Stimulated activated CD4-positive, alpha-beta T cell treated with anti-CD3 and anti-CD28 coated beads, Interleukin-4, amount 100 ng/mL, for 4 hours (primary cell): ENCODE data around the gene SLC15A5.

Experiments
- DNase-seq, 2 experiments: peaks; one replicate each; pipeline ENCODE4 v3.0.0-alpha.2; 2020

The SLC15A5 gene

GRCh38 chr12:16277585-16277984 lies at the start of gene SLC15A5:
TSS of gene SLC15A5 (minus strand) at chr12:16277685. CDS start at chr12:16277685, 0 bp downstream.
- DNase-seq: no peak

GRCh38 chr12:16325426-16325825 lies 47.9 kb upstream of the SLC15A5 start:
- no peak for DNase-seq

- no peak for DNase-seq
Measured at GRCh38 chr12:16324772-16325171, 47.3 kb upstream of the SLC15A5 start.

GRCh38 chr12:16324272-16324671 lies 46.8 kb upstream of the SLC15A5 start:
- DNase-seq: no peak

GRCh38 chr12:16323638-16324037 lies 46.2 kb upstream of the SLC15A5 start:
- no peak for DNase-seq

GRCh38 chr12:16323010-16323409 lies 45.5 kb upstream of the SLC15A5 start:
- no peak for DNase-seq

- no peak for DNase-seq
Measured at GRCh38 chr12:16310934-16311333, 33.4 kb upstream of the SLC15A5 start.

- no peak for DNase-seq
Measured at GRCh38 chr12:16307856-16308475, 30.5 kb upstream of the SLC15A5 start.

- DNase-seq: no peak
Measured at GRCh38 chr12:16303939-16304338, 26.5 kb upstream of the SLC15A5 start.

- DNase-seq: no peak
Measured at GRCh38 chr12:16300736-16301135, 23.3 kb upstream of the SLC15A5 start.

- DNase-seq: no peak
Measured at GRCh38 chr12:16300122-16300521, 22.6 kb upstream of the SLC15A5 start.

GRCh38 chr12:16299403-16299802 lies 21.9 kb upstream of the SLC15A5 start:
- DNase-seq: no peak

- no peak for DNase-seq
Measured at GRCh38 chr12:16297521-16297920, 20.0 kb upstream of the SLC15A5 start.

- DNase-seq: no peak
Measured at GRCh38 chr12:16294376-16294956, 17.0 kb upstream of the SLC15A5 start.

GRCh38 chr12:16291032-16291431 lies 13.5 kb upstream of the SLC15A5 start:
- DNase-seq: no peak

- DNase-seq: no peak
Measured at GRCh38 chr12:16285586-16285985, 8.1 kb upstream of the SLC15A5 start.

GRCh38 chr12:16282978-16283377 lies 5.5 kb upstream of the SLC15A5 start:
- DNase-seq: no peak

GRCh38 chr12:16282081-16282480 lies 4.6 kb upstream of the SLC15A5 start:
- DNase-seq: no peak

GRCh38 chr12:16281157-16281556 lies 3.7 kb upstream of the SLC15A5 start:
- DNase-seq: no peak

- DNase-seq: no peak
Measured at GRCh38 chr12:16272222-16272621, 5.3 kb downstream of the SLC15A5 start.

- DNase-seq: no peak
Measured at GRCh38 chr12:16271062-16271461, 6.4 kb downstream of the SLC15A5 start.

- DNase-seq: no peak
Measured at GRCh38 chr12:16269946-16270345, 7.5 kb downstream of the SLC15A5 start.

- no peak for DNase-seq
Measured at GRCh38 chr12:16266085-16266484, 11.4 kb downstream of the SLC15A5 start.

GRCh38 chr12:16261944-16262475 lies 15.5 kb downstream of the SLC15A5 start:
- no peak for DNase-seq

- no peak for DNase-seq
Measured at GRCh38 chr12:16260206-16260605, 17.3 kb downstream of the SLC15A5 start.
